Measurements from ENCODE around the gene PGLYRP4.

The PGLYRP4 gene, protein sequence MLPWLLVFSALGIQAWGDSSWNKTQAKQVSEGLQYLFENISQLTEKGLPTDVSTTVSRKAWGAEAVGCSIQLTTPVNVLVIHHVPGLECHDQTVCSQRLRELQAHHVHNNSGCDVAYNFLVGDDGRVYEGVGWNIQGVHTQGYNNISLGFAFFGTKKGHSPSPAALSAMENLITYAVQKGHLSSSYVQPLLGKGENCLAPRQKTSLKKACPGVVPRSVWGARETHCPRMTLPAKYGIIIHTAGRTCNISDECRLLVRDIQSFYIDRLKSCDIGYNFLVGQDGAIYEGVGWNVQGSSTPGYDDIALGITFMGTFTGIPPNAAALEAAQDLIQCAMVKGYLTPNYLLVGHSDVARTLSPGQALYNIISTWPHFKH

DNA sequence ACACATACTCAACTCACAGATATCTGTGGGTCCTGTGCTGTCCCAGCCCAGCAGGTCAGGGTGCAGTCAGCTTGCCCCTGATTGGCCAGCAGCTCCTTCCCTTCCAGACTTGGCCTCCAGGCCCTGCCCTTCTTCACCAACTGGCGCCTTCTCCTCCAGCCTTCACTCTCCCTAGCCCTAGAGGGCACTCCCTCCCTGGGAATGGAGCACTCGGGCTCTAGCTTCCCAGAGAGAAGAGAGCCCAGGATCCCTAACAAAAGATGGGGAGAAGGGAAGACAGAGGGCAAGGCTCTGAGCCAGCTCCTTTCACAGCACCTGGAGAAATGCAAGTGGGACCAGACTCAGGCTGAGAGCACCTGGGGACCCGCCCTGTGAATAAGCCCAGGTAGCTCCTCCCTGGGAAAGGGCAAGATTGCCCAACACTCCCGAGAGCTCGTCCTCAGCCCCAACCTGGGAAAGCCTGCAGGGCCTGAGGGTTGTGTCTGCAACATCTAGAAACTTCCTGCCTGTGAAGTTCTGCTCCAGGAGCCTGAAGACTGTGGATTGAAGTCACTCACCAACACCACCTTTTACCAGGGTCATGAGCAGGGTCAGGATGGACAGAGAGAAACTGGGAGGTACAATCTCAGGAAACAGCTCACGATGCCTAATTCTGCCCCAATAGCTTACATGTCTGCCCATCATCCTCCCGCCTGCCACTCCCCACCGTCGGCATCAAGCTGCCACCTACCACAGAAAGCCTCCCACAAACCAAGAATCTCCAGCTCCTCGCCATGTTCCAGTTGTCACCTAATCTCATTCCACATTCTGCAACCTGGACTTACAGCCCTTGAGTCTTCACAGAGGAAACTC is at the start of gene PGLYRP4:
TSS of gene PGLYRP4 (minus strand) at position 331 of the 852 bp plus-strand sequence. CDS start 909 bp downstream, outside the sequence.
- no peak for DNase-seq

DNA sequence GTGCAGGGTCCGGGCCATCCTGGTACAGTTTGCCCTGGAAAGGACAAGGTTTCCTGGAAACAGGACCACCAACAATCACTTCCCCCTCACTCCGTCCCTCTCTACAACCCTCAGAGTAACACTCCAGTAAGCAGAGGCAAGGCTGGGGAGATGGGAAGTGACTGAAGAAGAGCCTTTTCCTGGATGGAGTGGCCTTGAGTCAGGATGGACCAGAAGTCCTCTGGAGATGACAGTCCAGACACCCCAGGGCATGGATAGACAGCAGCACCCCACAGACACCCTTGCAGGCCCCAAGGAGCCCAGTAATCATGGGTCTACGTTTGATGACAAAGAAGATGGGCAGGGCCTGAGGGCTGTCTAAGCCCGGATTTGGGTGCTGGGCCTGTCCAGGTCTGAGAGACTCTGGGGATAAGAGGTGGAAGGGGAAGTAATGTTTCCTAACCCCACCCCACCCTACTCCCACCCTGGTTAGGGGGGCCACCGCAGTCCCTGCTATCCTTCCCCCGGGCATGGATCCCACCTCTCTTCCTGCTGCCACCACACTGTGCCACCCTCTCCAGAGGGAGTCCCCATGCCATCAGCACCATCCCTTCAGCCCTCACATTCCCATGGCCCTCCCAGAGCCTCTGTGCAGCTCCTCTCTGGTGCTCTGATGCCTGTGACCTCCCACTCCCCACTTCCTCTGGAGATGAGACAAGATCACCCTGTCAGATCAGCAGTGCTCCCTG is 49.4 kb upstream of the PGLYRP4 start:
- DNase-seq = no peak

DNA sequence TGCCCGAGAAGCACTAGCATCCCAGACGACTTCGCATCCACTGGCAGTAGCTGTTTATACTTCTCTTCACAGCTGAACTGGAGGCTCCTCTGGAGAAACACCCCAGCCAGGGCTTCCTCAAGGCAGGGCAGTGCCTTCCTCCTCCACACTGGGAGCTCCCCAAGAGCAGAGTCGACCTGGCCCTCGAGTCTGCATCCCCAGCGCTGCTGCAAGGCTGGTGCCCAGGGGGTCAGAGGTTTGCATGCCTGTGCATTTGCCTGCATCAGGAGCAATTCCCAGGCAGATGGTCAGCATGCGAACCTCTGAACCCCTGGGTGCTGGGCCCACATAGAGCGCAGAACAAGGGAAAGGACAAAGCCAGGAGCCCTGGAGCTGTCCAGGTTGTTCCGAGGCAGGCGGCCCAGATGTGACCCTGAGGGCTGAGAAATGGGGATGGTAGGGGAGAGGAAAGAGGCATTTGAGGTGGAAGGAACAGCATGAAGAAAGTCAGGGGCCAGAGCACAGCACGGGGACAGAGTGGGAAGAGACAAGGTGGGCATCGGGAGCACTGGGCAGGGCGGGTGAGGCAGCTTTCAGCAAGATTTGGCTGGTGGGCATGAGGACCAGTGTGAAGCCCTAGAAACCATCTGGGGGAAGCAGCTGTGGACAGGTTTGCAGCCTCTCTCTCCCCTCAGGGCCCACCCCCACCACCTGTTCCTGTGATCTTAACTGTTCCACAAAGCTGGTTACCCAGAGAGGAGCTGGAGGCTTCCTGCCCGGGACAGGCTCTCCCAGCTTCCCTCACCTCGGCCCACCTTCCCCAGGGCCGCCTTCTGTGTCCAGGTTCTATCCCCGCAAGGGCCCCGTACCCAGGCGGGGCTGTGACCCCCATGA is 48.6 kb upstream of the PGLYRP4 start:
- no peak for DNase-seq

DNA sequence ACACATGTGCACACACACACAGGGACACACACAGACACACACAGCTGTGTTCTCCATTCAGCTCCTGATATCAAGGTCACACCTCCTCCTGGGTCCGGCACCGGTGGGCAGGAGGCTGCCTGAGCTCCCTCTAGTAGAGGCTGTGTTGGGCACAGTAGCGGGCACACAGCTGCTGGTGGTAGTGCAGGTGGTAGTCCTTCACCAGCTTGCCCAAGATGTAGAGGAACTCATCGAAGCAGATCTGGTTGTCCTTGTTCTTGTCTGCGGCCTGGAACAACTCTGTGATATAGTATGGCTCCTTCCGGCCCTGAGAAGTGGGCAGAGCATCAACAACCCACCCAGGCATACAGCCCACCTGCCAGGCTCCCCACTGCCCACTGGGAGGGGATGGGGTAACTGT is 47.8 kb upstream of the PGLYRP4 start:
- DNase-seq = no peak

DNA sequence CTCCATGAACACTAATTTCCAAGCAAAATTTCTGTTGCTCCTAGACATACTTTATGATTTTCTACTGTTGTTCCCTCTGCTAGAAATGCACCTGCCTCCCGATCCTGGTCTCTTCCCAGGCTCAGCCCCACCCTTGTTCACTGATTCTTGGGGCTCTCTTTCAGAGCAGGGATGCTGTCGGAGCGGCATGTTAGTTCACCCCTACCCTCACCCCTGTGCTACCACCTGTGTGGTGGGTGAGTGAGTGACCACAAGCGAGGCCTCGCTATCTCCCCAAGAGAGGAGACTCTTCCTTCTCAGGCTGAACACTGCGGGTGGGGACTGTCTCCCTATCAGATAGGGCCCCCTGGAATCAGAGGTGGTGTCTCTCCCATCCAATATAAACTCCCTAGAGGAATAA is 47.1 kb upstream of the PGLYRP4 start:
- no peak for DNase-seq

DNA sequence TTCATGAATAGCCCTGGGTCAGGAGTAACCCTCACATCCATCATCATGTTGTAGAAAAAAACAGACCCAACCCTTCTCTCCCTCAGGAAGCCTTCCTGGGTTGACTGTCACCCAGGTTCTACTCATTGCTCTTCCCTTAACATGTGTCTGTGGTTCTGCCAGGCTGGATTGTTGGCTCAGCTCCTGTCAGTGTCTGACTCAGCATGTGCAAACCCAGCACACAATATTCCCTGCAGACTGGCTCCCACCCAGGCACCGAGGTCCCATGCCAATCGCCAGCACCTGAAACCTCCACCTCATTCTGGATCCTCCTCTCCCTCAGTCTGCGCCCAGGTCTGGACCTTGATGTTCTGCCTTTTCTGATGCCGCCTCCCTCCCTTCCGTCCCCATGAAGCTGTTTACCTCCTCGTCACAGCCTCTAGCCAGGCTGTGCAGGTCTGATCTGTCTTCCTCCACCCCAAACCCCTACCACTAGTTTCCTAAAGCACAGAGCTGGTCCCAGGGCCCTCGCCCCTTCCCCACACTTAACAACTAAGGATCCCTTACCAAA is 46.6 kb upstream of the PGLYRP4 start:
- DNase-seq = peak; percentile 41

DNA sequence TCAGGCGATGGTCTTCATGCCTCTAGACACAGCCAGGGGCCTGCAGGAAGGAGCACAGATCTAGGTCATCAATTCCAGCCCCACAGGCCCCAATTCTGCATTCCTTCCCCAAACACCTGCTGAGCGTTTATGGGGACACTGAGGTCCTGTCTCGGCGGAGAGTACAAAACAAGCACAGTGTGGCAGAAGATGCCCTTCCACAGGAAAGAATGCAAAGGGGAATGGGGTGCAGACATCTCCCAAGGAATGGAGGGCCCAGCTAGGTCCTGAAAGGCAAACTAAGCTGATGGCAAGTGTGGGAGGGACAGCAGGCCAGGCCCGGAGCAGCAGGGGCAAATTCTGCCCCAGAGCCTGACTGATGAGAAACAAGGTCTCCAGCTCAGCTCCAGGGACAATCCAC is 45.8 kb upstream of the PGLYRP4 start:
- DNase-seq = no peak

DNA sequence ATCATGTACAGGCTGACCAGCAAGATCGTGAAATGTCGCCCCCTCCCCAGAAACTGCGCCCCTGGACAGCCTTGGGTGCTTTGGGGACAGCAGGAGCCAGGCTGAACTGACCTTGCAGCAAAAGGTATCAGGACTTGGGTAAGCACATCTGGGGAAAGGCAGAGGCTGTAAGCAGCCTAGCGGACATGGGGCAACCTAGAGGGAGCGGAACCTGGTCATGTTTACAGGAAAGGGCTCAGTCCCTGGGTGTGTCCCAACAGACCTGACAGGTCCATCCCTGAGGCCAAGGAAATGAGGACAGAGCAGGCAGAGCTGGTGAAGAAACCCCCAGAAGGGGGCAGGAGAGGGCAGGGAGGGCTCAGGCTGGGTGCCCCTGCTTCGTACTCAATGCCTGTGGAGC is 45.3 kb upstream of the PGLYRP4 start:
- DNase-seq = no peak

DNA sequence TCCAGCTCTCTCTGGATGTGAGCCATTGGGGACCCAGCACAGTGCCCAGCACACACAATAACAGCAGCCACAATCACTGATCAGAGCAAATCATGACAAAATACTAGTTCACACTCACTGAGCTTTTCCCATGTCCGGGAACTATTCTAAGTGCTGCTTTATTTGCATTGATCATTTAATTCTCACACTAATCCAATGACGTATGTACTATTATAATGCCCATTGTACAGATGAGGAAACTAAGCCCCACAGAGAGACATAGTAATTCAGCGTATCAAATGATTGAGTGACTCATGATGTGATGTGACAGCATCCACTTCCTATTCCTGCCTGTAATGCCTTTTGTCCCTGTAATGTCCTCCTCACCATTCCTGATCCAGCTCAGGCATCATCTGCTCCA is 44.2 kb upstream of the PGLYRP4 start:
- DNase-seq = no peak

DNA sequence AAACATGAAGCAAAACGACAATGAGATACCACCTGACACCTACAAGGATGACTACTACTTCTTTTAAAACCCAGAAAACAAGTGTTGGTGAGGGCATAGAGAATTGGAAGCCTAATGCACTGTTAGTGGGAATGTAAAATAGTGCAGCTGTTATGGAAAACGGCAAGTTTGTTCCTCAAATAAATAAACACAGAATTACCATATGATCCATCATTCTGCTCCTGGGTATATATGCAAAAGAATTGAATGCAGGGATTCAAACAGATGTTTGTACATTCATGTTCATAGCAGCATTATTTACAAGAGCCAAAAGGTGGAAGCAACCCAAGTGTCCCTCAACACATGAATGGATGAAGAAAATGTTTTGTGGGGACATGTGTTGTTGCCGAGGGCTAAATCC is 43.6 kb upstream of the PGLYRP4 start:
- no peak for DNase-seq

DNA sequence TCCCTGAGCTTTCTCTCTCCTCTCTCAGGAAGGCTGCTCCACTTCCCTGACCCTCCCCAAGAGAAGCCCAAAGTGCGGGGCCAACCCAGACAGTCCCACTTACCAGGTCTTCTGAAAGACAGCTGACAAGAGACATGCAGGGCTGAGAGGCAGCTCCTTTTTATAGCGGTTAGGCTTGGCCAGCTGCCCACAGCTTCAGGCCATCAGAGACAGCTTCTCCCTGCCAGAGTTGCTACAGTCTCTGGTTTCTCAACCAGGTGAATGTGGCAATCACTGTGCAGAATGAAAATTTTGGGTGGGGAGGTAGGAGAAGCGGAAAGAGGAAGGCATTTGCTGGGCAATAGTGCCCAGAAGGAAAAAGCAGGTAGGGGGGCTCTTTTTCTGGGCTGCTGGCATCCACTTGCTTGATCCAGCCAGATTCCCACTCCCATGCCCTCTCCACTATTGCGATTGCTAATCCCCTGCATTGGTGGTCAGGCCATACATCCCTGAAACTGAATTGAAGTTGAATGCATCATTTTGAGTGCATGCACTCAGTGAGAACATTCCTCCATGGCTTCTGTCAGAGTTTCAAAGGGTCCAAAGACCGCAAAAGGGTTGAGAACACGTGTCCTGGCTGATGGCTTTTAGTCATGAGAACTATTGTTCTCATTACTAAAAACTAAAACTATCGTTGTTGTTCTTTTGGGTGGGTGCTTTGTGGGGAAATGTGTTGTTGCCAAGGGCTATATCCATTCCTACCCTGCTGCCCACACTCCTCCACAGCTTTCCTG is 42.5 kb upstream of the PGLYRP4 start, which contains the start of gene S100A8:
TSS of gene S100A8 (minus strand) at position 136 of the 773 bp plus-strand sequence. CDS start 538 bp downstream, outside the sequence.
- peak; percentile 44 for DNase-seq

DNA sequence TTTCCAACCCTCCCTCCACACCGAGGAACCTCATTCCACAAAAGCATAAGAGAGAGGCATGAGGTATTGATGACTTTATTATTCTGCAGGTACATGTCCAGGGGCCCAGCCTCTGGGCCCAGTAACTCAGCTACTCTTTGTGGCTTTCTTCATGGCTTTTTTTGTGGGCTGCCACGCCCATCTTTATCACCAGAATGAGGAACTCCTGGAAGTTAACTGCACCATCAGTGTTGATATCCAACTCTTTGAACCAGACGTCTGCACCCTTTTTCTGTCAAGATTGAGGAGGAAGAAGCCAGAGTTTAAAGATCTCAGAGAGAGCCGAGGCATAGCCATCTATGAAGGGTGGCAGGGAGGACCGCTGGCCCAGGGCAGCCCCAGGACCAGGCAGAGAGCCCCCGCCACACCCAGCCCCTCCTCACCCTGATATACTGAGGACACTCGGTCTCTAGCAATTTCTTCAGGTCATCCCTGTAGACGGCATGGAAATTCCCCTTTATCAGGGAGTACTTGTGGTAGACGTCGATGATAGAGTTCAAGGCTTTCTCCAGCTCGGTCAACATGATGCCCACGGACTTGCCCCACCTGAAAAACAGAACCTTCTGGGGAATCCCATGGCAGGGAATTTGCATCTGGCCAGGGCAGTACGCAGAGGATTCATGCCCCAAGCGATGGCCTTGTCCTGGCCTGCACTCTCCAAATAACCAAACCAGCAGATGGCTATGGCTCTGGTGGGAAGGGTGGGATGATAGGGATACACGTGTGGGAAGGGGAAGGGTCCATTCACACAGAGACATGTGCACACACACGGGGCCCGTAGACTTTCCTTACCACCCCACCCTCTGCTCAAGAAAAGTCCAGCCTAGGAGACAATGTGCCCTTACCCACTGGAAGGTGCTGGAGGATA is 41.6 kb upstream of the PGLYRP4 start:
- no peak for DNase-seq

DNA sequence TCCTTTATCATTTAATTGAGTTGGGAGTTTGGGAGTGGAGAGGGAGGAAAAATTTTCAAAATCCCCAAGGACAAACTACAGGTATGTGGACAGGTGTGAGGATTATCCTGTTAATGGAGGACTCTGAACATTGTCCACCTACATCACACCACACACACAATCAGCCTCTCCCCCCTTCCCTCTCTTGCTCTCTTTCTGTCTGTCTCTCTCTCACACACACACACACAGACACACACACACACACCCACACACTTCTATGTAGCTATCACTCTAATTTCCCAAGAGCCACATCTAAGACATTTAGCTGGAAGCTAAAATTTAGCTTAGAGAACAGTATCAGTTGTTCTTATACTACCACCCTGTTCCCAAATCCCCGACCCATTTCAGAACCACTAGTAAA is 40.8 kb upstream of the PGLYRP4 start:
- no peak for DNase-seq

DNA sequence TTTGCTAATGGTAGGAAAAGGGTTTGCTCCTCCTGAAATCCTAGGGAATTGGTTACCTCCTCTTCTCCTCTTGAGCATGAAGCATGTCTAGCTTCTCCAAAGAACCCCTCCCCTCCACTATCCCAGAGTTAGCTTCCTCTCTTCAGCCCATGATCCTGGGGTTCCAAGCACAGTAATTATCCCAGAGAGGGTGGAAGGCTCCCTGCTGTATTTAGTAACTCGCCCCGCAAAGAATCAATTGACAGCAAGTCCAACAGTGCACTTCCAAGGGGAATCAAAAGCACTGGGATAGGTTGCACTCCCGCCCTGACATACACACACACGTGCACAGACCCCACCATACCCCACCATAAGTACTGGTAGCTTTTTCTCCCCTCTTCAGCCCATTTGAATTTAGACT is 39.1 kb upstream of the PGLYRP4 start:
- no peak for DNase-seq

DNA sequence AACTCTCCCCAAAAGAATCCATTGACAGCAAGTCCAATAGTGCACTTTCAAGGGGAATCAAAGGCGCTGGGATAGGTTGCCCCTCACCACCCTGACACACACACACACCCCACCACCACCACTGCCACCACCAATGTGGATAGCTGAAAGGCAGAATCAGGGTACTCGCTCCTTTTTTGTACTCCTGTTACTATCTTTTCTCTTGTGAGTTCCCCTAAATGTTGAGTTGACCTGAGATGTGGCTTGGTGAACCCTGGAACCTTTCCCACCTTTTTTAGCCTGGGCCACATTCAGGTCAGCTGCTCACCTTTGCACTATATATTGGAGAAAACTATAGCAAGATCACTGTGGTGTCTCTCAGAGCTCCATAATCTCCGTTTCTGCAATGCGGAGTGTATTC is 38.4 kb upstream of the PGLYRP4 start:
- no peak for DNase-seq

DNA sequence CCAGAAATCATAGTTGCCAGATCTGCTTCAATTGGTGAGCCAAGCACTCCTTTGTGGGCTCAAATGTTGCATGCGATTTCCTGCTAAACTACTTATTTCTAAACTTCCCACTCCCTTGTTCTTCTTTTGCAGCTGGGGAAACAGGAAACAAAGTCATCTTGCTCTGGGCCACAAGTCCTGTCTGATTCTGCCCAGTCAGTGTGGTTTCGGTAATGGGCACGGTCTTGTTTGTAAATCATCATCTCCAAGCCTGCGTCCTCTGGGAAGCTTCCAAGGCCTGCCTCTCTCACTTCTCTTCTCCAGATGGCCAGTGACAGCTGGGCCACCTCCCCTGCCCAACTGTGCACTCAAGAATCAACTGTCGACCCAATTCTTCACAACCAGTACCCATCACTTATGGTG is 37.9 kb upstream of the PGLYRP4 start:
- no peak for DNase-seq

DNA sequence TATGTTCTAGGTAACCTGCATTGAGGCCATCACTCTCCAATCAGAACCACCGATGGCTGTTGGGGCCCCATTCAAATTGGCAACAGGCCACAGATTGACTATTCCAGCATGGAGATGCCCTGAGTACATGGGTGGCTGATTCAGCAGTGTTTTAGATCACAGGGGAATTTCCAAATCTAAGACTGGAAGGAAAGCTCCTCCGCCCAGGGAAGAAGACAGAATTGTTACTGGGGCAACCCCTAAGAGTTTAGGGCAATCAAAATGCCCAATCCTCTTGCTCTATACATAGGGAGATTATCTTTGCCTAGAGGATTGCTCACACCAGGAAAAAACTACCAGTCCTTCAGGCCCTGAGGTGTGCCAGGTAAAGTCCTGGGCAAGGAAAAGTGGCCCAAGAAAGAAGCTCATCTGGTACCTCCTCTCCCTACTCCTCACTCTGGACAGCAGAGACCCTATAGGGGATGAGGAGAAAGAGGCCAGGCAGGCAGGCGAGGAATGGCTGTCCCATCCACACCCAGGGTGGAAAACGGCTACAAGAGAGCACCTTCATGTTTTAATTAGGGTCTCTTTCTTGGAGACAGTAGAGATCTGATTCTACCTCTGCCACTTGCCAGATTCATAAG is 36.4 kb upstream of the PGLYRP4 start:
- no peak for DNase-seq

DNA sequence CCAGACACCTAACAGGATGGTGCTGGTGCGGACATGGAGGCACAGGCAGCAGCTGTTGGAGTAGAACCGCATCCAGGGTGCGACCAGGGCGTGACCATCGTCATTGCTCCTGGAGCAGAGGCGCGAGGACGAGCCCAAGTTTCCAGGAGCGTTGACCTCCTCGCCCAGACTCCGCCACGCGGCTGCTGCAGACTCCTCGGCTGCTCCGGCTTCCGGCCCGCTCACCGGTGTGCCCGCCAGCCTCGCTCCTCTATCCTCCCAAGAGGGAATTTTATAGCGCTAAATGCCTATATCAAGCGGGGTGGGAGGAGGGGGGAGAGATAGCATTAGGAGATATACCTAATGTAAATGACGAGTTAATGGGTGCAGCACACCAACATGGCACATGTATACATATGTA is 32.1 kb upstream of the PGLYRP4 start:
- DNase-seq = no peak

DNA sequence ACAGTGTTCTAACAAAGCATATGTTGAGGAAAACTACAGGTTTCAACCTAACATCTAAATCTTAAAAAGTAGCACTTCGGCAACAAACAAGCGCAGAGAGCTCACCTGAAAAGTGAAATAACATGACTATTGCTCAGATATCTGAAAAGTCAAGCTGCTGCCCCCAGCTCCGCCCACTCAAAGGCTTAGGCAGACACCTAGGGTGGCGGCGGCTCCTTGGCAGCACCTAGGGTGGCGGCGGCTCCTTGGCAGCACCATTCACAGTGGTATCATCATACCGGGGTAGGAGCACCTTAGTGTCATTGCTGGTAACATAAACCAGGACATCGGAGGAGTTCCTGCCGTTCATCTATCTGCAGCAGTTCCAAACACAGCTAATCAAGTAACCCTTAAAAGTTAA is 30.9 kb upstream of the PGLYRP4 start:
- no peak for DNase-seq

DNA sequence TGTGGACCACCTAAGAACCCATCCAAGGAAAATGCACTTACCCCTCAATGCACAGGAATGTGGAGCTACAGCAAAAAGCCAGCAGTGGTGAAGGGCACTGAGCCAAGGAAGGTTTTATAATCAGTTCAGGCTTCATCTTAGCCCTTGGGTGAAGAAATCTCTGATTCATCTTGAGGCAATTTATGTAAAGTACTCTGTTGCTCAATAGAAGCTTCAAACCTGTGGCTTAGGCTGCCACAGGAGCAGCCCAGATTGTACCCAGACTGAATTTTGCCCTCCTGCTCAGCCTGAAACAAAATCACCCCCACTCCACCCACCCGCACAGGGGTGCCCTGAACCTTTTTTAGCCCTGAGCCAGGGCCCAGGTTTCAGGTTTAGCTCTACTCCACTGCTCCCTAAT is 26.9 kb upstream of the PGLYRP4 start, which contains the start of gene S100A12:
TSS of gene S100A12 (minus strand) at position 111 of the 400 bp plus-strand sequence. CDS start 1,029 bp downstream, outside the sequence.
- peak; percentile 95 for DNase-seq
